Measurements from ENCODE around the gene RETREG3.

DNA sequence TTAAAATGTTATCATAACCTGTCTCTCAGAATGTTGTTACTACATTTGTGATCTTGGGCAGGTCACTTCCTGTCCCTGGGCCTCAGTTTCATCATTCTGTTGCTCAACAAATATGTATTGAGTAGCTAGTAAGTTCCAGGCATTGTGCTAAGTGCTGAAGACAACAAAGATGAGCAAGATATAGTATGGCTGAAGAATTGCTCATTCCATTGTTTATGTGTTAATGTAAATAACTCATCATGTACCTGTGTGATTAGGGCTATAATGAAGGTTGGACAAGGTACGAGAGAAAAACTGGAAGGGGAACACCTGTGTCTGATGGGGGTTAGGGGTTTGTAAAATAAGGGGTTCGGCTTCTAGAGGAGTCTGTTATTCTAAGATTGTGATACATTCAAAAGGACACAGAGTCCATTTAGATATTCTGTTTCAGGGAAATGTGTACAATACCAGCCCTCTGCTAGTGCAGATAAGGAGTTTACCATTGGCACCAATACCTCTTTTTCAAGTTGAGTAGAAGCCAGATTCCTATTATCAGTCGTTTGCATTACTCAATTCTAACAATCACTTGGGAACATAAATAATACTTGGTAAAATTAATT is 20.3 kb upstream of the RETREG3 start:
- no peak for TF ChIP-seq CTCF (conservative IDR thresholded peaks at IDR 0.05; ENCODE audit: low read length)
- no peak for TF ChIP-seq EZH2phosphoT487 (IDR thresholded peaks at IDR 0.05; ENCODE audit: borderline replicate concordance, low read depth, low read length)

All from OCI-LY7 (cell line).